GM21360 (cell line): Measurements from ENCODE around the gene MINDY1.
A peak's percentile ranks its signal among the peaks of the same experiment; 100 is the strongest.

Experiments used
- ATAC-seq: cut with Tn5 transposase; IDR thresholded peaks from one replicate; pipeline ENCODE4 v1.9.1; 2021; ENCODE audit warnings: mild to moderate bottlenecking, moderate library complexity; ENCODE audit not compliant: unreplicated experiment

Gene MINDY1

DNA sequence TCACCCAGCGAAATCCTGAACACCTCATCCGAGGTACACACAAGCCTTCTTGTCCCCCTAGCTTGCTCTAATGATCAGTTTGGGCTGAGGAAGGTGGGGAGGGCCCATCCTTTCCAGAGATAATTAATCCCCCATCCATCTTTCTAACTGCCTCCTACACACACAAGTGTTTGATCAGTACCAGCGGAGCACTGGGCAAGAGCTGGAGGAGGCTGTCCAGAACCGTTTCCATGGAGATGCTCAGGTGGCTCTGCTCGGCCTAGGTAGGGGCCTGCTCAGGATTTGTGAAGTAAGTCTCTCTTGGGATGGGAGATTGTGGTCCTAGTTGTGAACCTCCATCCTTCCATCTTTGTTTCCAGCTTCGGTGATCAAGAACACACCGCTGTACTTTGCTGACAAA is 18.8 kb downstream of the MINDY1 start:
- no peak for ATAC-seq

DNA sequence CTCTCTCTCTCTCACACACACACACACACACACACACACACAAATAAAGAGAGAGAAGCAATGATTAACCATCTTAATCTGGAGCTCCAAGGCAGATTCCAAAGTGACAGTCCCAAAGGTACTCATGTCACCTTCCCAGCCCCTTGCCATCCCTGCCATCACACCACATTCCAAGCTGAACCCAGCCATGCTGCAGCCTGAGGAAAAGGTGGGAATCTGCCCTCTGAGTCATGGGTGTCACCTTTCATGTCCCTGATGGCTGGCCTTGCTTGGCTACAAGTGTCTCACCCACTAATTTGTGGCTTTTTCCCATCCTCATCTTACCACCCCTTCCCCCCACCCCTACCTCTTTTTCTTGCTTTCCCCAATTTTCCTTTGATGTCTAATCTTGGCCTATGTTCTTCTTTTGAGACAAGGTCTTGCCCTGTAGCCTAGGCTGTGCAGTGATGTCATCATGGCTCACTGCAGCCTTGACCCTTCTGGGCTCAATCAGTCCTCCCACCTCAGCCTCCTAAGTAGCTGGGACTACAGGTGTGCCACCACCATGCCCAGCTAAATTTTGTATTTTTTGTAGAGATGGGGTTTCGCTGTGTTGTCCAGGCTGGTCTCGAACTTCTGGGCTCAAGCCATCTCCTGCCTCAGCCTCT is 21.4 kb downstream of the MINDY1 start:
- no peak for ATAC-seq

DNA sequence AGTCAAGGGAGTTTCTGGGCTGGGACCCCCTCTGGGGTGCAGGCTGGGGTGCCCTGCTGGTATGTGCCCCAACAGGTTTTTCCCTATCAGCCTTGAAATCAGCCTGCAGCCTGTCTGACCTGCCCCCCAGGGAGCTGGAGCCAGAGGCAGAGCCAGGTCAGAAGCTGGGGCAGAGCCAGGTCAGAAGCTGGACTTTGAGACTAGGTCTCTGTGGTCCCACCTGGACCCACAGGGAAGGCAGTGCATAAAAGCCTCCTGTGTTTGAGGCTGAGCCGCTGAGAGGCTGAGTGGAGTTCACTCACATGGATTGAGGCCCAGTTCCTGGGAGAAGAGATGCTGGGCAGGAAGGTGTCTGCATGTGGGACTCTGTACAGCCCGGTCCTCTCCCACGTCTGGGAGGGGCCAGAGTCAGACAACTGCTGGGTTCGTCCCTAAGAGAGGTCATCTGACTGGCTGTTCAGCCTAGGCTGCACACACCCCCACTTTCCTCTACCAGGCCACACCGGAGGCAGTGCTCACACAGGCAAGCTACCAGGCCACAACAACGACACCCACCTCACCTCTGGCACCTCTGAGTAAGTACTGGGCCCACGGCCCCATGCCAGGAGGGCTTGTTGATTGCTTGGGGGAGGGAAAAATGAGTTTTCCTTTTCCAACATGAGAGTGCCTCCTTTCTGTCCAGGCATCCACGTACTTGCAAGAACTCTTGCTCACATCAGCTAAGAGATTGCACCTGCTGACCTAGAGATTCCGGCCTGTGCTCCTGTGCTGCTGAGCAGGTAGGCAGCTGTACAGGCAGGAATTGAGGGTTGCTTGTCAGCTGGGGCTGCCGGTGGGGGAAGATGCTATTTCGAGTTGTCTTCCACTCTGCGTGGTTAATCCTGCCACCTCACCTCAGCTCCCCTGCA is 24.6 kb downstream of the MINDY1 start, which contains the start of gene ANXA9:
Gene ANXA9, plus strand, starts transcription at position 488 of the 908 bp plus-strand sequence. CDS start 814 bp downstream, outside the sequence.
- ATAC-seq = no peak

DNA sequence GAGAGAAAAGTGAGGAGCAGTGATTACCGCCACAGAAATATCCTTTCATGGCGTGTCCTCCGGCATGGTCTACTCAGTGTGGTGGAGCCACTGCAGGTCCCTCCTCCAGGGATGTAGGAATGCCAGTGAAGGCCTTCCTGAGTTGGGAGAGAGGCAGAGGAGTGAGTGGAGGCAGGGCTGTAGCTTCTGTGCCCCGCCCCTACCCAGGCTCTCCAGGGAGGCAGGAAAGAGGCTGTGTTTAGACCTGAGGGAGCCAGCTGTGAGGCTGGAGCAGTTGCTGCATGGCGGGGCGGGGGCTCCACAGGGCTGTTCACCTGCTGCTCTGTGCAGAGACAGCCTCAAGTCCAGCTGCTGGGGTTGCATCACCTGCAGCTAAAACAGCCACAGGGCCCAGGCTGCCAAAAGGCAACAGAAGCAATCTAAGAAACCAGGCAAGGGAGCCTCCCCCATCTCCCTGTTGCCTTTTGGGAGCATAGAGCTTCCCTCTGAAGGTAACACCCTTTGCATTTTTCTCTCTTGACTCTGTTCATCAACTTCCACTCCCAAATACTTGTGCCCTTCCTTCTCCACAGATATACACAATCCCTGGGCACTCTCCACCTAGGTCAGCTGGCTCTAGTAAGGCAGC is 25.4 kb downstream of the MINDY1 start:
- ATAC-seq = no peak

DNA sequence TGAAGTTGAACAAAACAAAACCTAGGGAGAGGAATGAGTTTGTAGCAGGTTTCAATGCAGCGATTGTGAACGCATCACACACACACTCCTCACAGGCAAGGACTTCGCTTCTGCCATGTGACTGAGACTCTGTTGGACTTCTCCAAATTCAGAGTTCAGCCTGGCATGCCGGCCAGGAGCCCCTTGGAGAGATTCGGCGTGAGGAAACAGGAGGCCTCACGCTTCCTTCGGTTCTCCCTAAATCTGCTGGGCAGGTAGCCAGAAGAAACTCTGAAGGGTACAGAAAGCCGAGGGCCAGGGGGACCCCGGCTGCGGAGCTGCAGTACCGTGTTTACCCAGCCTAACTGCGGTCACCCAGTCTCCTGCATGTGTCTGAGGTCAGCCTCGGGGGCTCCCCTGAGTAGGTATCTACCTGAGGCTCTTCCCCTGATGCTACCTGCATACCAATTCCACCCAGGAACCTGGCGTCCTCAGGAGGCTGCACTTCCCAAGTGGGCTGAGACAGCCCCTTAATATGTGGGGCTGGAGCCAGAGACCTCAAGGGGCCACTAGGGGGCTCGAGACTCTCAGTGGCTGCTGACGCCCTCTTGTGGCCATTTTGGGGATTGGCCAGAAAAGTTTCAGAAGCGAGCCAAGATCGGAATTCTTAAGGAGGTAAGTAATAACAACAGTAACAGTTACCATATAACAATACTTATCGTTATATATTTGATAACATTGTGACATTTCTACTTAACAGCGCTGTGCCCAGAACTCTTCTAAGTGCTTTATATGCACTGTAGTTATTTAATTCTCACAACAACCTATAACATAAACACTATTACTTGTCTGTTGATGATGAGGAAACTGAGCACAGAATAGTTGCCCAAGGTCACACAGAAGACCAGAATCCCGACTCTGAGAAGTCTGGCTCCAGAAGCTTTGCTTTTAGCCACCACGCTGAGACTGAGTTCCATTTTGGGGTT is 27.3 kb downstream of the MINDY1 start:
- ATAC-seq = peak; percentile 44

DNA sequence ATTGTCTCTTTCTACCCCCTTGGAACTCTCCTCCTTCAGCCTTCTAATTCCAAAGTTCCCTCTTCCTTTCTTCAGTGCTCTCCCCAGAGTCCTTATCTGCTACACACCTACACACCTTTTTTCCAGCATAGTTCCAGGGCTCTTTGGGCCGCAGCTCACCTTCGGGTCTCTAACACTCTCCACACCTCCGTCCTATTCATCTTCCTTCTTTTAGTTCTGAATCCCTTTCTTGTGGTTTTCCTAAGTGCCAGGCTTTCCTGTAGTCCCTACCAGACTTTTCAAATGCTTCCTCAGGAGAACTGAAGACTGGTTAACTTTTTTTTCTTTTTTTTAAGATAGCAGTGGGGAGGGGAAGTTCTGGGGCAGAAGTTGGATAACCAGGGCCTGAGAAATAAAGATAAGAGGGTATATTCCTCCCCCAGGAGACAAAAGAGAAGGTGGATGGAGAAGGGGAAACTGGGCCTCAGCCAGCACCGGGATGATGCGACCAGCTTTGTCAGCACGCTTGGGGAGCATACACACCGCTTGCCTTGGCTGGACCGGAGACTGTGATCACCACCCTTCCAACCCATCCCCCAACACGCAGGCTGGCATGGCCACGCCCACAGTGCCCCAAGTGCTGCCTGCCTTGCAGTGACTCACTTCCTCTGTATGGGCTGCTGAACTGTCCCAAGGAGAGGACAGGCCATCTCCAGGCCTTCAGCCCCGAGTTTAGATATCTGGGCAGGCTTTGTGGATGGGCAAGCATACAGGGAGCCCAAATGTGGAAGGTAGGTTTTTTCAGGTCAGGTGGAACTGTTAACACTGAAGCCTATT is 29.6 kb downstream of the MINDY1 start:
- ATAC-seq = no peak

DNA sequence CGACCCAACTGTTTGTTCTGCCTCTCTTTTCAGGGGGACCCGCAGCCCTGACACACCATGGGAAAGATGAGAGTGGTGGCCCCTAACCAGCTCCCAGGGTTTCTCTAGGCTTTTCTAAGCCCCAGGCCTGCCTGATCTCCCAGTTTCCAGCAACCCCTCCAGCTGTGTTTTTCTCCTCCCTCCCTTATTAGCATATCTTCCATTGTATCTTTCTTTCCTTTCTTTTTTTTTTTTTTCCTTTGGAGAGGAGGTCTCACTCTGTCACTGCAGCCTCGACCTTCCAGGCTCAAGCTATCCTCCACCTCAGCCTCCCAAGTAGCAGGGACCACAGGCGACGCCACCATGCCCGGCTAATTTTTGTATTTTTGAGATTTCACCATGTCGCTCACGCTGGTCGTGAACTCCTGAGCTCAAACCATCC is 30.3 kb downstream of the MINDY1 start:
- ATAC-seq = no peak

DNA sequence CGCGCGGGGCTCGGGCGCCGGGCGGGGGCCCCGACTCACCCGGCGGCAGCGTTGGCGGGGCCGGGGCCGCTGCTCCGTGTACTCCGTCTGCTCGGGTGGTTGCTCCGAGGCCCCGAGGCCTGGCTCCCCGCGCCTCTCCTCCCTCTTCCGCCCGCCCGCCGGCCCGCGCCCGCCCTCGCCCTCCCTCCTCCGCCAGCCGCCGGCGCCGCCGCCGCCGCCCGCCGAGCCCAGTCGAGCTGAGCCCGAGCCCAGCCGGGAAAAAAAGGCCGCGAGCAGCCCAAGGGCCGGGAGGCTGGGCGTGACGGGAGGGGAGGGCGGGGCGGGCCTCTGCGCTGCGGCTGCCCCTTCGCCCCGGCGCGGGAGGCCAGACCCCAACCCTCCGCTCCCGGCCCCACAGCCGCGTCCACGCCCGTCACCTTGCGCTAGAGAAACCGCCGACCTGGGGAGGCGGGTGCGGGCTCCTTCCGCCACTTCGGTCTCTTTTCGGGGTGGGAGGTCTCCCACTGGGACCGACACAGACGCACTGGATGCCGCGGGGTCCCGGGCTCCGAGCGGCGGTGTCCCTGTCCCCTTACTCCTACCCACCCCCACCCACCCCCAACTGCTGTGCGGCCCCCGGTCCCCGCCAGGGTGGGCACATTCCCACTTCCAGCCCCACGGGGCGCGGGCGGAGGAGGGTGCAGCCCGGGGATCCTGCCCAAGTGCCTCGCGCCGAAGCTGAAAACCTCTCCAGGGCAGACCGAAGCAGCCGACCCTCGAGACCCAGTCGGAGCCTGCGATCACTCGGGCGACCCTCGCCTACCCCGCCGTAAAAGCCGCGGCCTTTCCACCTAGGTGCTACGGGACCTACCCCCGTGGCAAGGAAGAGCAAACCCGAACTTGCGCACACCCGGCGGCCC is 31.9 kb downstream of the MINDY1 start, which contains the start of gene CERS2:
Gene CERS2, minus strand, starts transcription at position 256 of the 899 bp plus-strand sequence. CDS start 5,745 bp downstream, outside the sequence.
- ATAC-seq = peak; percentile 40

DNA sequence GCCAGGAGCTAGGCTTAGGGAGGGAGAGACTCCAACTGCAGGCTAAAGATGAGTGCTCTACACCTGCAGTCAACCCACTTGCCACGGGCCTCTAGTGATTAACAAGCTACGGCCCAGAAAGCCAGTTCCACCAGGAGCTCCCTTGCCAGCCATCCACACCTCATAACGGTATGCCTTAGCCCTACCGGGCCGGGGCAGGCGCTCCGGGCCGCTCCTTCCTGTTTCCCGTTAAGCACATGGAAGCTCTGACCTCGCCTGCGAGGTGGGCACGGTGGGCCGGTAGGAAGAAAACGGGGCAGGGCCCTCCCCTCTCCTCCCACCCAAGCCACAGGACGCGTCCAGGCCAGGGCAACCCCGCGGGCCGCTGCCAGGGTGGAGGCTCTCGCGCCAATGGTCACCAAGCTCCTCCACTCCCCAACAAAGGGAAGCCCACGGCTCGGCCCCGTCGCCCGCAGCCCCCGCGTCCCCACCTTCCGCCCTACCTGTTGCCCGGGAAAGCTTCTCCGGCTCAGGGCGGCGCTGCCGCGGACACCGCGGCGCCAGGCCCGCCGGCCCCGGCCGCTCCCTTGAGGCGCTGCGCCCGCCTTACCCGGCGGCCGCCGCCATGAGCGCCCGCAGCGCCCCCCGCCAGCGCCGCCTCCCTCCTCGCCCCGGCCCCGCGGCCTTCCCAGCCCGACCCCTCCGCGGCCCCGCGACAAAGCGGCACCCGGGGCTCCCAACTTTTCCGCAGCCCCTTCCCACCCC is 32.7 kb downstream of the MINDY1 start:
- peak; percentile 31 for ATAC-seq

DNA sequence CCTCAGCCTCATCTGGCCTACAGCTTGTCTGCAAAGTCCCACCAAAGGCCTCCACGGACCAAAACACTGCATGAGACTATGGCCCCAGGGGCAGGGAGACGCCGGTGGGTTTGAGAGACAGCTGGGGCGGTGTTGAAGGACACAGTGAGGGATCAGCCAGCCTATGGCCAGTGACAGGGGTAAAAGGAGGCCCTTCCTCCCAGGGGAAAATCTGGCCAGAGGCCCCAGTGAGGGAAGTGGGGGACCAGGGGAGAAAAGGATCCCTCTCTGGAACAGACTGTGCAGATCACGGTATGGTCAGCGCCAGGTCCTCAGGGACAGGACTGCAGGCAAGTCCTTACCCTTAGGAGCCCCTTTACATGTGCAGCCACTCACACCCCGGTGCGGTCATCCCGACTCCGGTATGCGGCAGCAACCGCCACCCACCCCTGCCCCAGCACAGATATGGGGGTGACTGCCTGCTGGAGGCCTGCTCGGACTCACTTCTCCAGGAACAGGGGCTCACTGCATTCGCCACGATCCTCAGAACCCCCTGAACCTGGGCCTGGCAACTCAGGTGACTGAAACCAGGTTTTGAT is 33.4 kb downstream of the MINDY1 start:
- no peak for ATAC-seq

DNA sequence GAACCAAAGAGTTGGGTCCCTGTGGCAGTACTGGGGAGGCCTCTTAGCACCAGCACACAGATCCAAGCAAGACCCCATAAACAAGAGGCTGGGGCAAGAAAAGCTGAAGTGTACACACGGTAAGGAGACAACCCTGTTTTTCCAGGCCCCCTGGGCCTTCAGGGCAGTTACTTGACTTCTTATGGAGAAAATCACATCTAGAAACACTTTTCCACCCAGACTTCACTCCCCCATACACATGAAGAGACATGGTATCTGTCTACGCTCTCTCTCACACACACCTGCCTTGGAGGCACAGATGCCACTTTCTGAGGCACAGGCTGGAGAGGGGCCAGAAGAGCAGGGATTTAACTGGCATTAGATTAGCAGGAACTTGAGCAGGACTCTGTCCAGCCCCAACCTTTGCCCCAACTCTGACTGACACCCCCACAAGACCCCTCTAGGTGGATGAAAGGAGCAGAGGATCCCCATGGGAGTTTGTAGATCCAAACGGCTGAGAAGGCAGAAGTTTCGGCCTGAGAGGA is 34.2 kb downstream of the MINDY1 start:
- no peak for ATAC-seq

DNA sequence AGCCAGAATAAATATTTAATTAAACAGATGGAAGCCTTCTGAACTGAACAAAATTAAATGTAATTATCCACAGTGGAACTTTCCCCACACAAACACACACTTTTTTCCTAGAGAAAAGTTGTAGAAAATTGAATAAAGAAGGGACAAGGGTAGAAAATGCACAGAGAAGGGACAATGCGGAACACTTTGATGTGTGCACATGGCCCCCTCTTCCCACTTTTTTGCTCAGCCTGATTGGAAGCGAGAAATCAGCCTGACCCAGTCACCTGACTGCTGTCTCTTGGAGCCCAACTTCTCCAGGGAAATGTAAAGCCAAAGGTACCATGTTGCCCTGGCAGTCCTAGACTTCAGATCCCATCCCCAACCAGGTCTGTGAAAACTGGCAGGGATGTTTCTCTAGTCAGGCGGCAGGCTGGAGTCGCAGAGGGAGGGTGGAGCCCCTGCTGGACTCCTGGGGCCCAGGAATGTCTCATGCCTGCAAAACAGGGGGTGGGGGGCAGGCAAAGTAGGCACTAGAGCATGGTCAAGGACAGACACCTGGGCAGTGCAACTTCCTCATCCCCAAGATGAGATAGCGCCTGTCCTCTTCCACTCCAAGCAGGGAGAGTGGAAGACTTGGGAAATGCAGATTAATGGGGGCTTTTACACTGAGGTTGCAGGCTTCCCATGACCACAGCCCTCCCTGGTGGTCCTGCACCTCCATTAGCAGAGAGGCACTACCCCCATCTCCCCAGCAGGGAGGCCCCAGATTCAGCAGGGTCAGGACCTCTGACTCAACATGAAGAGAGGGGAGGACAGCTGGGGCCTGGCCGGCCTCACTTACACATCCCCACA is 34.9 kb downstream of the MINDY1 start:
- ATAC-seq = no peak

DNA sequence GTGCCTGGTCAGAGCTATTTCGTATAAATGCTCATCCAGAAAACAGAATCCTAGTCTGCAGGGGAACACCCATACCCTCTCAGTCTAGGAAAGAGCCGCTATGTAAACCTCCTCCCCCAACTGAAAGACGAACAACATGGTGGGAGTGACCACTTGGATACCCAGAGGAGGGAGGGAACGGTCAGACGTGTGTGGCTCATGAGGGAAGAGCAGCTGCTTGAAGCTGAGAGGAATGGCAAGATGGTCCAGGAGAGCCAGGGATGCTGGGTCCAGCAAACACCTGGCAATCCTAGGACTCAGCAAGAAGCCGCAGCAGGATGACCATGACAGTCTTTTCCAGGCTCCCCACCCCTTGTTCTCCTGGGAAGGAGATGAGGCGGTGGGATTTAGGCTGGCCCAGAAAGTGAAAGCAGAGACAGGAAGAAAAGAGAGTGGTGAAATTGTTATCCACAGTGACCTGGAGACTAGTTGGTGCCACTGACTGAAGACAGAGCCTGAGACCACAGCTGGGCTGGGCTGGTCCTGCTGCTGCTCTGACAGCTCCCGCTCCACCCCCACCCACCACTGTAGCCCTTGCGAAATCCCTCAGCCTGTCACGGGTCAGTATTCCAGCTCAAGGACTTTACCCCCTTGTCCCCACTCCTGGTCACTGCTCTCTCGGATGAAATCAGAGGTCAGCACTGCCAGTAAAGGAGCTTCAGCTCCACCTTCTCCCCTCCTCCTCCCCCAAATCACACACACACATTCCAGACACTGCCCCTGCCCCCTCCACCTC is 35.7 kb downstream of the MINDY1 start:
- ATAC-seq = no peak

DNA sequence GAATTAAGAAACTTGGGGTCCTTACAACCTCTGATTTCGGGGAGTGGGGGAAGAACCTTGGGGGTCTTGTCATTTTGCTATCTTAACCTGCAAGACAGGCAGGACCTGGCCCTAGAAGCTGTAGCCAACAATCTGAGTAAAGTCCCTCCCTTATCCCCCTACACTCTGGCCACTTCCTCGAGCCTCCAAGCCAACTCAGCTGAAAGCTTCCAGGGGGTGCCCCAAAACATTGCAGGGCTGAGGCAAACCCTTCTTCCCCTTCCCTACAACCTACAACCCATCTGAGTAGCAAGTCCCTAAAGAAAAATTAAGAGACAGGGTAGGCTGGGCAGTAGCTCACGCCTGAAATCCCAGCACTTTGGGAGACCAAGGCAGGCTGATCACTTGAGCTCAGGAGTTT is 37.1 kb downstream of the MINDY1 start:
- no peak for ATAC-seq

DNA sequence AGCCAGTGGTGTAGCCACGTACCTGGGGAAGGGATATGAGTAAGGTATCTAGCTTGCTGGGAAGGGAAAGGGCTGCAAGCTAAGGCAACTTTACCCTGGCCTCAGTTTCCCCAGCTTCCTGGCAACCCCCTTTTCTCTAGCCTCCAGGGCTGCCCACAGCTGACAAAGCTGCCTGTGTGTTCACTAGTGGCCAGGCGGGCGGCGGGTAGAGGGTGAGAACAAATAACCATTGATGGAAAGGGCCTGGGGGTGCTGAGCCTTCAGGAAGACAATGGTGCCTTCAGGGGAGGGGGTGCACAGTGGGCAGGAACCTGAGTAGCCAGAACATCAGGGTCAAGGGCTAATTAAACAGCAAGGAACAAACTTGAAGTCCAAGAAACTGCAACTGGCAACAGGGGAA is 38.2 kb downstream of the MINDY1 start:
- ATAC-seq = no peak

DNA sequence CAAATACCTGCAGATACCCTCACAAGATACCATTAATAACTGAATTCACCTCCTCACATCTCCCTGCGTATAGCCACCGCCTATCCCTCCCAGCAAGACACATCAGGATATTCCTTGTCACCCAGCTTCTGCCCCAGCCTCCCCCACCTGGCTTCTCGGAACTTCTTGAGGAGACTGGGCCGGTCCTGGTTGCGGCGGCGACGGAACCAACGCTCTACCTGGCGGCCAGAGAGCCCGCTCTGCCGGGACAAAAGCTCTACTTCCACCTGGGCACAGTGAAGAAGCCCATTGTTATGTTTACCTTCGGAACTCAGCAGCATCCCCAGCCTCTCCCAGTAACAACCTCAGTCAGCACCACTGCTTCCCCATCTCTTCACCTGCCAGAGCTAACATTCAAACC is 38.8 kb downstream of the MINDY1 start:
- ATAC-seq = no peak
